ENCODE results near the gene NRXN2. TPM values are rescaled to one million over a fixed set of nuclear protein-coding genes. Genes with fewer than 3 reads are reported as not detected.

NRXN2 gene
- total and polyA plus RNA-seq, 11 donors, result 0.42 to 5.5 (median 0.92) TPM; not detected in 1

DNA sequence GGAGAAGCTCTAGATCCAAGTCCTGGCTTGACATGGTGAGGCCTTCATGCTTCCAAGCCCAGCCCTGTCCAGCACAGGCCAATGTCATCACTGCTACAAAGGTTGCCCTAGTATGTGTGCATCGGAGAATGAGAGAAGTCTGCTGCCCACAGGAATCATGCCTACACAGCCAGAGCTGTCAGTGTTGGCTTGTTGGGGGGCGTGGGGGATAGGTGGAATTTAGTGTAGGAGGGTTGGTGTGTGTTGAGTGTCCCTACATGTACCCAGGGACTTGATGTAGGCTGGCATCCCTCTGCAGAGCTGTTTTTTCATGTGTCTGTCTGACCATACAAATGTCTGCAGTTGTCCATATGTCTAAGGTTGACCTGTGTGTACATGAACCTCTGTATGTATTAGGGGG, 94.4 kb downstream of the NRXN2 start:
- no peaks in the 10 kb centered on the region for H3K9me3 ChIP-seq
- no peak for TF ChIP-seq POLR2A (IDR thresholded peaks at IDR 0.05)
- TF ChIP-seq, protein P1, sequence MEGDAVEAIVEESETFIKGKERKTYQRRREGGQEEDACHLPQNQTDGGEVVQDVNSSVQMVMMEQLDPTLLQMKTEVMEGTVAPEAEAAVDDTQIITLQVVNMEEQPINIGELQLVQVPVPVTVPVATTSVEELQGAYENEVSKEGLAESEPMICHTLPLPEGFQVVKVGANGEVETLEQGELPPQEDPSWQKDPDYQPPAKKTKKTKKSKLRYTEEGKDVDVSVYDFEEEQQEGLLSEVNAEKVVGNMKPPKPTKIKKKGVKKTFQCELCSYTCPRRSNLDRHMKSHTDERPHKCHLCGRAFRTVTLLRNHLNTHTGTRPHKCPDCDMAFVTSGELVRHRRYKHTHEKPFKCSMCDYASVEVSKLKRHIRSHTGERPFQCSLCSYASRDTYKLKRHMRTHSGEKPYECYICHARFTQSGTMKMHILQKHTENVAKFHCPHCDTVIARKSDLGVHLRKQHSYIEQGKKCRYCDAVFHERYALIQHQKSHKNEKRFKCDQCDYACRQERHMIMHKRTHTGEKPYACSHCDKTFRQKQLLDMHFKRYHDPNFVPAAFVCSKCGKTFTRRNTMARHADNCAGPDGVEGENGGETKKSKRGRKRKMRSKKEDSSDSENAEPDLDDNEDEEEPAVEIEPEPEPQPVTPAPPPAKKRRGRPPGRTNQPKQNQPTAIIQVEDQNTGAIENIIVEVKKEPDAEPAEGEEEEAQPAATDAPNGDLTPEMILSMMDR (IDR thresholded peaks at IDR 0.05), result no peak
- no peak for DNase-seq
- peaks cover 0 to 15% (median 0%) of the 10 kb centered on the region in 12 donors for H3K4me1 ChIP-seq
- H3K4me3 ChIP-seq, result no peak overlapping the region
- ATAC-seq, result no peak
- intact Hi-C loops (cut with DNase I), result no loop called here
- no peaks in the 10 kb centered on the region for H3K36me3 ChIP-seq
- H3K27me3 ChIP-seq, result peaks cover 0 to 18% (median 4%) of the 10 kb centered on the region in 9 donors
- 83 to 97% (median 92%) methylated on average over 1 to 2 of the region's 2 CpGs for WGBS, 4 donors
- H3K27ac ChIP-seq, result no peak overlapping the region

DNA sequence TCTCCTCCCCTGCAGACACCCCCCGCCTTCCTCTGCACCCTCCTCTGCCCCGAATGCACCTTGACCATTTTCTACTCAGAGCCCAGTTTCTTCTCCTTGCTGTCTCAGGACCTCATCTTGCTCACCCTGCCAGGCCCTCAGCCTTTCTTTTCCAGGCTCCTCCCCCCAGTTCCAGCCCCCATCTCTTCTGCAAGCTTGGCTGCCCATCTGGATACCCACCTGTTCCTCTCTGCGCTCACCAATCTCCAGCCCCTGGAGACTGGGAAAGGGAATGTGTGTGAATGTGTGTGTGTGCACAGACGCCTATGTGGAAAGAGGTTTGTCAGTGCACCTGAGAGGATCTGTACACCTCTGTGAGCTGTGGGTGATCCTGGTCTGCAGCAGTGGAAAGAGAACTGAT, 95.6 kb downstream of the NRXN2 start:
- Histone ChIP-seq H3K27ac (no peak overlapping the region), H3K9me3 (no peaks in the 10 kb centered on the region), H3K27me3 (peaks cover 0 to 18% (median 4%) of the 10 kb centered on the region in 9 donors), H3K36me3 (no peaks in the 10 kb centered on the region), H3K4me1 (peaks cover 0 to 15% (median 0%) of the 10 kb centered on the region in 12 donors), H3K4me3 (no peak overlapping the region)
- WGBS, 4 donors, result 89 to 98% (median 92%) methylated on average over 4 of the region's 4 CpGs
- ATAC-seq (no peak), DNase-seq (no peak)
- intact Hi-C loops (cut with DNase I), result no loop called here
- TF ChIP-seq, protein P1 (IDR thresholded peaks at IDR 0.05), result no peak

DNA sequence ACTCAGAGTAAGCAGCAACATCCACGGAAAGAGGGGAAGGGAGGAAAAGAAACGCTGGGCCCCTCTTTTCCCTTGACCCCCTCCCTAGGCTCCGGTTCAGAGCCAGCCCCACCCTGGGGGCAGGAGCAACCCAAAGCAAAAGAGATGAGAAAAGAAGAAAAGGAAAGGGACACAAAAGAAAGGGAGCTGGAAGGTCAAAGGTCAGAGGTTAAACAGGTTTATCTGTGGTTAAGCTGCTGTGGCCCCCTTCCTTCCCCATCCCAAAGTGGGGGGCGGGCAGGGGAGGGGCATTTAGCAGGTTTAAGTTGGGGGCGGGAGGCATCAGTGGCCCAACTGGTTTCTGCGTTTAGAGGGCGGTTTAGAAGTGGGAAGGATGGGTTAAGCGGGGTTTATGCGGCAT, 96.4 kb downstream of the NRXN2 start:
- TF ChIP-seq, protein P1 (IDR thresholded peaks at IDR 0.05), result no peak
- TF ChIP-seq POLR2A (IDR thresholded peaks at IDR 0.05), result no peak
- no peak for ATAC-seq
- Histone ChIP-seq H3K27ac (no peak overlapping the region), H3K36me3 (no peaks in the 10 kb centered on the region), H3K27me3 (peaks cover 0 to 18% (median 4%) of the 10 kb centered on the region in 9 donors), H3K4me1 (peaks cover 0 to 15% (median 0%) of the 10 kb centered on the region in 12 donors), H3K9me3 (no peaks in the 10 kb centered on the region), H3K4me3 (no peak overlapping the region)
- intact Hi-C loops (cut with DNase I), result no loop called here
- no peak for DNase-seq
- WGBS, 4 donors, result 80 to 83% (median 82%) methylated on average over 9 of the region's 9 CpGs

DNA sequence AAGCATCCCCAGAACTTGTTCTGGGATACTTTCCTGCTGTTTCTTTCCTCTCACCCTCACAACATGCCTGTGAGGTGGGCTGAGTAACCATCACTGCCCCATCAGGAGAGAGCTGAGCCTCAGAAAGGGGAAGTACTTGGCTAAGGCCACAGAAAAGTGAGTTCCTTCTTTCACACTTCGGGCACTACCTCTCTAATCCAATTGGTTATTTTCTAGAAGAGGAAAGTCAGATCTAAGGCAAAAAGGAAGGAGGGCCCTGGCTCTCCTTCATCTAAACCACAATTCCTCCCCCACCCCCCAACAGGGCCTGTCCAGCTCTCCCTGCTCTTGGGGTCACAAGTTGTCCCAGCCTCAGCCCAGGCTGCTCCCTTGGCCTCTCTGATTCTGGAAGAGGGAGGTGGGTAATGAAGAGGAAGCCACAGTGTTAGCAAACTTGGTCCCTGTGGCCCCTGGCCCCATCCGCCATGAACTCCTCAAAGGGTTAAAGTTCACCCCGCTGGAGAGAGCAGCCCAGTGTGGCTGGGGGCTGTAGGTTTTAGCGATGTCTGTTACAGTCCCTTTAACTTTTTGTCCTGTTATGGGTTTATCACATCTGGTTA, 98.0 kb downstream of the NRXN2 start:
- Histone ChIP-seq H3K9me3 (no peaks in the 10 kb centered on the region), H3K27me3 (peaks cover 0 to 11% (median 0%) of the 10 kb centered on the region in 9 donors), H3K27ac (peak overlapping the region in 1 of 12 donors; percentile 12), H3K36me3 (no peaks in the 10 kb centered on the region), H3K4me3 (no peak overlapping the region), H3K4me1 (peaks cover 0 to 28% (median 4%) of the 10 kb centered on the region in 12 donors)
- intact Hi-C loops (cut with DNase I), result no loop called here
- 80 to 89% (median 86%) methylated on average over 2 to 4 of the region's 4 CpGs for WGBS, 4 donors
- TF ChIP-seq, protein P1 (IDR thresholded peaks at IDR 0.05), result no peak
- TF ChIP-seq POLR2A (IDR thresholded peaks at IDR 0.05), result no peak
- ATAC-seq, result no peak
- no peak for DNase-seq

Measured in heart left ventricle (tissue), 16 donors.